ENCODE results near the gene MED13L. TPM values are rescaled to one million over a fixed set of nuclear protein-coding genes. Genes with fewer than 3 reads are reported as not detected.

The MED13L gene
- total and polyA plus RNA-seq, 2 donors (not counting 1 experiment from before 2014, with no cell fraction given), result 20.3 to 207 TPM

GRCh38 chr12:116259800-116260577 is 17.5 kb downstream of the MED13L start:
- Histone ChIP-seq H3K4me1 (ENCODE audit: control insufficient read depth in 2 of 2, insufficient read depth in 2 of 2, low read length in 2 of 2) (peaks cover 36 to 49% of the 10 kb centered on the region in 2 donors), H3K27ac (ENCODE audit: low read length in 2 of 2) (no peak overlapping the region), H3K4me3 (ENCODE audit: control extremely low read depth in 1 of 5, extremely low read depth in 1 of 5, insufficient read depth in 1 of 5, low read depth in 2 of 5, low read length in 4 of 5) (no peak overlapping the region)

More at GRCh38 chr12:116259800-116260577, 17.5 kb downstream of the MED13L start:
- Histone ChIP-seq H3K79me2 (ENCODE audit: control insufficient read depth, insufficient read depth, low read length) (peaks cover 98% of the 10 kb centered on the region), H2AFZ (ENCODE audit: insufficient read depth, low read depth, low read length, poor library complexity, severe bottlenecking) (no peak overlapping the region), H3K9ac (ENCODE audit: low read length) (no peak overlapping the region), H3K27me3 (replicated peaks in 1 of 4; ENCODE audit: control extremely low read depth in 1 of 4, control insufficient read depth in 3 of 4, insufficient read depth in 4 of 4, low read length in 3 of 4) (no peaks in the 10 kb centered on the region), H3K4me2 (replicated peaks; ENCODE audit: low read depth, low read length, poor library complexity, severe bottlenecking) (no peak overlapping the region), H3K9me3 (ENCODE audit: control extremely low read depth in 1 of 3, control insufficient read depth in 2 of 3, insufficient read depth in 1 of 3, low read length in 2 of 3) (no peaks in the 10 kb centered on the region), H4K20me1 (ENCODE audit: control insufficient read depth, insufficient read depth, low read length, poor library complexity, severe bottlenecking) (peaks cover 63% of the 10 kb centered on the region), H3K36me3 (replicated peaks in 1 of 2; ENCODE audit: control extremely low read depth in 1 of 2, control insufficient read depth in 1 of 2, extremely low read depth in 1 of 2, insufficient read depth in 2 of 2, low read length in 1 of 2) (peaks cover 0 to 2% of the 10 kb centered on the region in 2 experiments)
- Mint-ChIP-seq H3K9me3 (ENCODE audit: insufficient read depth) (no peaks in the 10 kb centered on the region), H3K27ac (no peak overlapping the region), H3K4me1 (peaks cover 68% of the 10 kb centered on the region), H3K27me3 (no peaks in the 10 kb centered on the region), H3K4me3 (no peak overlapping the region)
- ChIA-PET CTCF (no interaction called here), POLR2A (no interaction called here)
- ATAC-seq (ENCODE audit: low read depth) (no peak), DNase-seq (no peak)
- TF ChIP-seq CTCF (IDR thresholded peaks at IDR 0.05) (no peak), EZH2 (IDR thresholded peaks at IDR 0.05; ENCODE audit: borderline replicate concordance, insufficient read depth, low read depth, low read length, poor library complexity, severe bottlenecking) (no peak)
- 79% methylated on average over 2 of the region's 9 CpGs for WGBS (ENCODE audit: insufficient coverage)
- intact Hi-C loops (cut with micrococcal nuclease), result loop anchor here (2.0 to 5.0 kb wide), 2 partner anchors 15 to 63 kb away; no protein-coding TSS in a partner anchor

Measured in B cell (primary cell).